HEK293 (cell line): ENCODE data around the gene SLC44A5.

Experiments
- CTCF ChIA-PET: fragments of 350-600 bp; formaldehyde crosslinking; extraction: SDS; loops from one replicate; lab custom pipeline; 2021; ENCODE audit warnings: antibody characterized with exemption; lab: Yijun Ruan, JAX
- POLR2A ChIA-PET: fragments of 300-600 bp; formaldehyde crosslinking; extraction: SDS; loops from one replicate; lab custom pipeline; 2020; ENCODE audit warnings: antibody characterized with exemption, inconsistent platforms; lab: Yijun Ruan, JAX
- H3K27ac ChIP-seq: fragments of 200-500 bp; sonication (Bioruptor generic); 2 replicates; pipeline ENCODE4 v1.5.1; 2014; ENCODE audit warnings: low read depth, low read length, control low read depth, inconsistent platforms; ENCODE audit errors: extremely low read depth
- H3K36me3 ChIP-seq, 2 experiments: fragments of 200-500 bp in 1 of 2; sonication (Bioruptor generic) in 1 of 2; 1 replicate in 1 of 2; 2 replicates in 1 of 2; pipeline ENCODE4 v1.5.1; 2014 to 2017; ENCODE audit warnings: inconsistent platforms in 2 of 2, low read length in 2 of 2; ENCODE audit not compliant: control insufficient read depth in 2 of 2, insufficient read depth in 1 of 2
- H3K4me1 ChIP-seq: fragments of 200-500 bp; sonication (Bioruptor generic); 2 replicates; pipeline ENCODE4 v1.5.1; 2014; ENCODE audit warnings: mild to moderate bottlenecking, low read length, inconsistent platforms; ENCODE audit not compliant: control insufficient read depth, insufficient read depth
- H3K4me3 ChIP-seq: 2 replicates; pipeline ENCODE4 v1.5.1; 2011; ENCODE audit warnings: low read depth, mild to moderate bottlenecking, control low read depth, low read length, moderate library complexity
- H3K9me3 ChIP-seq: fragments of 200-500 bp; sonication (Bioruptor generic); 2 replicates; pipeline ENCODE4 v1.5.1; 2014; ENCODE audit warnings: low read depth, low read length, inconsistent platforms; ENCODE audit not compliant: control insufficient read depth, insufficient read depth
- GLI4 ChIP-seq: fragments of 450-650 bp; formaldehyde crosslinking; IDR thresholded peaks from 2 replicates; pipeline ENCODE4 v1.5.1; 2016; ENCODE audit warnings: missing biosample characterization, missing genetic modification characterization
- GLIS1 ChIP-seq: fragments of 450-650 bp; formaldehyde crosslinking; IDR thresholded peaks from 2 replicates; pipeline ENCODE4 v1.5.1; 2016; ENCODE audit warnings: missing biosample characterization, missing genetic modification characterization
- KLF1 ChIP-seq: fragments of 450-650 bp; formaldehyde crosslinking; IDR thresholded peaks from 2 replicates; pipeline ENCODE4 v1.5.1; 2016; ENCODE audit warnings: missing biosample characterization, missing genetic modification characterization
- KLF10 ChIP-seq: fragments of 450-650 bp; IDR thresholded peaks from 2 replicates; pipeline ENCODE4 v1.5.1; 2018; ENCODE audit warnings: missing biosample characterization, mild to moderate bottlenecking, missing genetic modification characterization
- KLF16 ChIP-seq: fragments of 450-650 bp; formaldehyde crosslinking; IDR thresholded peaks from 2 replicates; pipeline ENCODE4 v1.5.1; 2017; ENCODE audit warnings: missing biosample characterization, missing genetic modification characterization
- KLF8 ChIP-seq: fragments of 450-650 bp; formaldehyde crosslinking; IDR thresholded peaks from 2 replicates; pipeline ENCODE4 v1.5.1; 2016; ENCODE audit warnings: missing biosample characterization, missing genetic modification characterization
- PRDM10 ChIP-seq: fragments of 450-650 bp; formaldehyde crosslinking; IDR thresholded peaks from 2 replicates; pipeline ENCODE4 v1.5.1; 2016; ENCODE audit warnings: missing biosample characterization, missing genetic modification characterization
- PRDM6 ChIP-seq: fragments of 450-650 bp; formaldehyde crosslinking; IDR thresholded peaks from 2 replicates; pipeline ENCODE4 v1.5.1; 2017; ENCODE audit warnings: missing biosample characterization, missing genetic modification characterization
- YY1 ChIP-seq: fragments of 450-650 bp; formaldehyde crosslinking; IDR thresholded peaks from 2 replicates; pipeline ENCODE4 v1.5.1; 2018; ENCODE audit warnings: missing biosample characterization, missing genetic modification characterization
- ZEB2 ChIP-seq: fragments of 450-650 bp; formaldehyde crosslinking; IDR thresholded peaks from 2 replicates; pipeline ENCODE4 v1.5.1; 2016; ENCODE audit warnings: missing biosample characterization, missing genetic modification characterization
- ZFP3 ChIP-seq: fragments of 450-650 bp; formaldehyde crosslinking; IDR thresholded peaks from 2 replicates; pipeline ENCODE4 v1.5.1; 2016; ENCODE audit warnings: low read depth, missing biosample characterization, missing genetic modification characterization
- ZNF133 ChIP-seq: fragments of 450-650 bp; formaldehyde crosslinking; IDR thresholded peaks from 2 replicates; pipeline ENCODE4 v1.5.1; 2016; ENCODE audit warnings: missing biosample characterization, missing genetic modification characterization
- ZNF174 ChIP-seq: fragments of 450-650 bp; formaldehyde crosslinking; IDR thresholded peaks from 2 replicates; pipeline ENCODE4 v1.5.0; 2017; ENCODE audit warnings: missing biosample characterization, mild to moderate bottlenecking, missing genetic modification characterization
- ZNF335 ChIP-seq: fragments of 450-650 bp; formaldehyde crosslinking; conservative IDR thresholded peaks from 2 replicates; pipeline ENCODE4 v1.5.1; 2016; ENCODE audit warnings: missing biosample characterization, missing genetic modification characterization
- ZNF354C ChIP-seq: fragments of 450-650 bp; formaldehyde crosslinking; IDR thresholded peaks from 2 replicates; pipeline ENCODE4 v1.5.1; 2016; ENCODE audit warnings: missing biosample characterization, missing genetic modification characterization, low read depth, borderline replicate concordance
- ZNF549 ChIP-seq: fragments of 450-650 bp; IDR thresholded peaks from 2 replicates; pipeline ENCODE4 v1.5.1; 2018; ENCODE audit warnings: missing biosample characterization, missing genetic modification characterization, mild to moderate bottlenecking, inconsistent platforms, moderate library complexity
- ZNF692 ChIP-seq: fragments of 450-650 bp; formaldehyde crosslinking; IDR thresholded peaks from 2 replicates; pipeline ENCODE4 v1.5.1; 2016; ENCODE audit warnings: missing biosample characterization, missing genetic modification characterization
- ZNF777 ChIP-seq: fragments of 450-650 bp; formaldehyde crosslinking; IDR thresholded peaks from 2 replicates; pipeline ENCODE4 v1.5.1; 2017; ENCODE audit warnings: missing biosample characterization, missing genetic modification characterization, borderline replicate concordance
- ZNF785 ChIP-seq: fragments of 450-650 bp; formaldehyde crosslinking; IDR thresholded peaks from 2 replicates; pipeline ENCODE4 v1.5.1; 2016; ENCODE audit warnings: missing biosample characterization, missing genetic modification characterization
- ZNF843 ChIP-seq: fragments of 450-650 bp; formaldehyde crosslinking; IDR thresholded peaks from 2 replicates; pipeline ENCODE4 v1.5.1; 2016; ENCODE audit warnings: missing biosample characterization, missing genetic modification characterization
- ZSCAN23 ChIP-seq: fragments of 450-650 bp; formaldehyde crosslinking; IDR thresholded peaks from 2 replicates; pipeline ENCODE4 v1.5.1; 2016; ENCODE audit warnings: missing biosample characterization, missing genetic modification characterization

The SLC44A5 gene

DNA sequence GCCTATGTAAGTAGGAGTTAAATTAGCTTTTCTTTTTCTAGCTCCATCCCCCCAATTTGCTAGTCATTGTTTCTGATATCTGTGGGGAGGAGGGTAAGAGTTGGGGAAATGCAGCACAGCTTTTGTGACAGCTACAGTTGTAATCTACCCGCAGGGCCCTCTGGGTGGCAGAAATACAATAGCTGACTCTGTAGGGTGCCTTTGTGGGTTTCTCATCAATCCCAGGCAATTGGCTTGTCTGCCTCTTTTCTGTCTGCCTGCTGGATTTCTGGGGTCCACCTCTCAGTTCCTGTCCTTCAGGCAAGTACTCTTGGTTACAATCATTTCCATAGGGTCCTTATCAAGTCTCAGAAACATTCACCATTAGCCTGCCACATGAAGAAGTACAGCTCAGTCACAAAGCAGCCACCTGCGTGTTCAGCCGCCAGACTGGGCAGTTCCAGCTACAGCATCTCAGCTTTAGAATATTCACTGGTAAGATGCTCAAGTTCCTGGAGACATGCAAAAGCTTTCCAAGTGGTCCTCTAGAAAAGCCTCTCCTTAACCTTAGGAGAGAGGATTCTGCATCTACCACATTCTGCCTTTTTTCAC lies 19.2 kb upstream of the SLC44A5 start (continued):
- TF ChIP-seq ZNF549 (tag by site-specific recombination) = no peak
- 0 out of 2 replicates have a peak, but pooled peaks have one; percentile 25 for TF ChIP-seq GLIS1 (tag by site-specific recombination)
- 0 out of 2 replicates have a peak, but pooled peaks have one; percentile 10 for TF ChIP-seq PRDM6
- TF ChIP-seq ZNF843 = no peak
- TF ChIP-seq GLI4 (tag by site-specific recombination) = no peak
- no peak for TF ChIP-seq ZNF777 (tag by site-specific recombination)
- TF ChIP-seq ZNF133 = no peak
- TF ChIP-seq, all 188 proteins: peak for 5

DNA sequence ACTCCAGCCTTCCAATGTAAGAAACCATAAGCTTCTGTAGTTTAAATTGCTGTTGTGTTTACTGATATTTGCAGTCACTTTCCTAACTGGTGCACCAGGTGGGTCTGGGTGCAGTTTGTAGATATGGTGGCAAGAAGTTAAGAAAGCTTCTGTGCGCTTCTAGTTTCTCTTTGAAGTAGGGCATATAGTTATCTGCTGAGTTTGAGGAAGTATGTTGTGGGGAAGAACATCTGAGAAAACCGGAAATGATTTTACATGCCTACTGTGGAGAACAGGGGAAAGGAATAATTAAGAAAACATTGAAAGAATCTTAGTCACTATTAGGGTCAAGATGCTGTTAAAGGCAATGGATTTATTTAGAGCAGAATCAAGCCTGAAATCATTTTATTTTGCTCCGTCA lies 14.9 kb upstream of the SLC44A5 start:
- H3K36me3 ChIP-seq = no peaks in the 10 kb centered on the region
- CTCF ChIA-PET = no interaction called here
- no peaks in the 10 kb centered on the region for H3K9me3 ChIP-seq
- POLR2A ChIA-PET = no interaction called here
- no peak overlapping the region for H3K4me3 ChIP-seq
- no peak overlapping the region for H3K27ac ChIP-seq
- no peak for TF ChIP-seq ZEB2
- no peak for TF ChIP-seq ZNF785 (tag by site-specific recombination)
- no peak for TF ChIP-seq ZSCAN23 (tag by site-specific recombination)
- TF ChIP-seq YY1 = no peak
- no peak for TF ChIP-seq KLF8
- no peak for TF ChIP-seq KLF16 (tag by site-specific recombination)
- no peak for TF ChIP-seq ZNF335 (tag by site-specific recombination)
- no peak for TF ChIP-seq ZFP3 (tag by site-specific recombination)
- TF ChIP-seq ZNF174 (tag by site-specific recombination) = no peak
- no peak for TF ChIP-seq PRDM10
- no peak for TF ChIP-seq ZNF692 (tag by site-specific recombination)
- no peak for TF ChIP-seq KLF10 (tag by site-specific recombination)
- no peak for TF ChIP-seq ZNF354C (tag by site-specific recombination)
- no peak for TF ChIP-seq GLIS1 (tag by site-specific recombination)
- no peak for TF ChIP-seq KLF1 (tag by site-specific recombination)
- peaks cover 3% of the 10 kb centered on the region; the same call in 1 of the 2 replicates for H3K4me1 ChIP-seq
